Effector memory CD4-positive, alpha-beta T cell (primary cell): ENCODE results near the gene XBP1.

ENCODE experiments used
- DNase-seq, 3 donors: peaks; one replicate each; pipeline ENCODE4 v3.0.0-alpha.2; 2020
- H3K27ac ChIP-seq: 2 replicates; pipeline ENCODE4 v1.7.0; 2013; ENCODE audit warnings: mild to moderate bottlenecking, low read length, moderate library complexity; ENCODE audit not compliant: insufficient read depth, poor library complexity, severe bottlenecking
- H3K27me3 ChIP-seq: replicated peaks from 2 replicates; pipeline ENCODE4 v1.7.0; 2013; ENCODE audit warnings: mild to moderate bottlenecking, low read length; ENCODE audit not compliant: insufficient read depth, control insufficient read depth, poor library complexity, severe bottlenecking
- H3K36me3 ChIP-seq: 2 replicates; pipeline ENCODE4 v1.7.0; 2013; ENCODE audit warnings: mild to moderate bottlenecking, low read length, moderate library complexity; ENCODE audit not compliant: control insufficient read depth, insufficient read depth
- H3K4me1 ChIP-seq: 2 replicates; pipeline ENCODE4 v1.7.0; 2013; ENCODE audit warnings: low read length, mild to moderate bottlenecking; ENCODE audit not compliant: control insufficient read depth, insufficient read depth, poor library complexity, severe bottlenecking
- H3K4me3 ChIP-seq: 2 replicates; pipeline ENCODE4 v1.7.0; 2013; ENCODE audit warnings: low read length, low read depth, mild to moderate bottlenecking; ENCODE audit not compliant: insufficient read depth, poor library complexity, severe bottlenecking
- H3K9me3 ChIP-seq: 2 replicates; pipeline ENCODE4 v1.7.0; 2013; ENCODE audit warnings: mild to moderate bottlenecking, low read length, moderate library complexity; ENCODE audit not compliant: control insufficient read depth

XBP1 gene

DNA sequence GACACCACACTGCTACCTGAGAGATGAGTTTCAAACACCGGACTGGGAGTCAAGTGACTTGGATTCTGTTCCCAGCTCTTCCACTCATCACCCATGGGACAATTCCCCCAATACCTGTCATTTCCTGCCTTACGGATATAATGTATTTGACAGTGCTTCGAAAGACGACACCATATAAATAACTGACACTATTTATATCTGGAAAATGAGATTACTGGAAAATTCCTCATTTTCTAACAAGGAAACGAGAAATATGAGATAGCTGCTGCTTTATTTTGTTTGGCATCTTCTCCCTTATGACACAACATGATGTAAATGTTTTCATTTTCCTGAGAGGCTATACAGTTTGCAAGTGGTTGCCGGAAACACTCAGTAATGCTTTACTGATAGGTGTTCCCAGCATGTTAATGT, 49.9 kb downstream of the XBP1 start:
- Histone ChIP-seq H3K27ac (no peak overlapping the region), H3K9me3 (no peaks in the 10 kb centered on the region), H3K4me3 (no peak overlapping the region), H3K27me3 (no peaks in the 10 kb centered on the region), H3K36me3 (peaks cover 11% of the 10 kb centered on the region), H3K4me1 (no peaks in the 10 kb centered on the region)
- DNase-seq, result no peak
